Fibroblast of mammary gland (primary cell): Measurements from ENCODE around the gene LHB.

Source experiments
- DNase-seq: peaks from one replicate; pipeline ENCODE4 v3.0.0-alpha.2; 2010; ENCODE audit warnings: low read depth
- H3K4me3 ChIP-seq: 2 replicates; pipeline ENCODE4 v1.5.1; 2011; ENCODE audit warnings: low read depth, mild to moderate bottlenecking, low read length, moderate library complexity; ENCODE audit not compliant: control insufficient read depth
- TF ChIP-seq, protein P1 (sequence below): conservative IDR thresholded peaks from 2 replicates; pipeline ENCODE4 v1.5.1; 2011; ENCODE audit warnings: low read depth, low read length, inconsistent platforms; ENCODE audit not compliant: control insufficient read depth, insufficient read depth

Gene LHB

DNA sequence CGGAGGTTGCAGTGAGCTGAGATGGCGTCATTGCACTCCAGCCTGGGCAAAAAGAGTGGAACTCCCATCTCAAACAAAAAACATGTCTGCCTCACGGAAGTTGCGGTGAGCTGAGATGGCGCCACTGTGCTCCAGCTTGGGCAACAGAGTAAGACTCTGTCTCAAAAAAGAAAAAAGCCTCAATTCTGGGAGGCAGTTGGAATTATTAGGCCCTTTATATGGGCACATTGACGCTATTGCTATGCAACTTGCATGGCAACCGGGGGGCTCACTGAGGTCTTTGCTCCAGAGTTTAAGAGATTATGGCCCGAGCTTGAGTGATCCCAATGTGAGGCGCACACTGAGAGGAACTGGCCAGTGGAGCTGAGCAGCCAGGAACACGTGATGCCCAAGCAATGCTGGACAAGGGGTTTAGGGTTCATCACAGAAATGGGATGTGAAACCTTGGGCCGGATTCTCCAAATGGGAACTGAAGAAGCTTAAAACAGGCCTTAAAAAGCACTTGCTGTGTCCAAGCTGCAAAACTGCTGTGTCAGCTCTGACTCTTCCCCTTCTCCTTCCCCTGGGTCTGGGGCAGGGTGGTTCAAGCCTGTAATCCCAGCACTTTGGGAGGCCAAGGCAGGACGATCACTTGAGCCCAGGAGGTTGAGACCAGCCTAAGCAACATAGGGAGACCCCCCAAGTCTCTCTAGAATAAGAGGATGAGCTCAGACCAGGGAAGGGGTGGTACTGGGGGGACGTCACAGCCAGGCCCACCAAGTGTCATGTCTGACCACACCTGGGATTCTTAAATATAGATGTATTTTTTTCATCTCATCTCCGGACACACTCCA is 49.3 kb downstream of the LHB start:
- TF ChIP-seq, protein P1, sequence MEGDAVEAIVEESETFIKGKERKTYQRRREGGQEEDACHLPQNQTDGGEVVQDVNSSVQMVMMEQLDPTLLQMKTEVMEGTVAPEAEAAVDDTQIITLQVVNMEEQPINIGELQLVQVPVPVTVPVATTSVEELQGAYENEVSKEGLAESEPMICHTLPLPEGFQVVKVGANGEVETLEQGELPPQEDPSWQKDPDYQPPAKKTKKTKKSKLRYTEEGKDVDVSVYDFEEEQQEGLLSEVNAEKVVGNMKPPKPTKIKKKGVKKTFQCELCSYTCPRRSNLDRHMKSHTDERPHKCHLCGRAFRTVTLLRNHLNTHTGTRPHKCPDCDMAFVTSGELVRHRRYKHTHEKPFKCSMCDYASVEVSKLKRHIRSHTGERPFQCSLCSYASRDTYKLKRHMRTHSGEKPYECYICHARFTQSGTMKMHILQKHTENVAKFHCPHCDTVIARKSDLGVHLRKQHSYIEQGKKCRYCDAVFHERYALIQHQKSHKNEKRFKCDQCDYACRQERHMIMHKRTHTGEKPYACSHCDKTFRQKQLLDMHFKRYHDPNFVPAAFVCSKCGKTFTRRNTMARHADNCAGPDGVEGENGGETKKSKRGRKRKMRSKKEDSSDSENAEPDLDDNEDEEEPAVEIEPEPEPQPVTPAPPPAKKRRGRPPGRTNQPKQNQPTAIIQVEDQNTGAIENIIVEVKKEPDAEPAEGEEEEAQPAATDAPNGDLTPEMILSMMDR, result no peak
- peak; percentile 76 for DNase-seq
- H3K4me3 ChIP-seq, result no peak overlapping the region

DNA sequence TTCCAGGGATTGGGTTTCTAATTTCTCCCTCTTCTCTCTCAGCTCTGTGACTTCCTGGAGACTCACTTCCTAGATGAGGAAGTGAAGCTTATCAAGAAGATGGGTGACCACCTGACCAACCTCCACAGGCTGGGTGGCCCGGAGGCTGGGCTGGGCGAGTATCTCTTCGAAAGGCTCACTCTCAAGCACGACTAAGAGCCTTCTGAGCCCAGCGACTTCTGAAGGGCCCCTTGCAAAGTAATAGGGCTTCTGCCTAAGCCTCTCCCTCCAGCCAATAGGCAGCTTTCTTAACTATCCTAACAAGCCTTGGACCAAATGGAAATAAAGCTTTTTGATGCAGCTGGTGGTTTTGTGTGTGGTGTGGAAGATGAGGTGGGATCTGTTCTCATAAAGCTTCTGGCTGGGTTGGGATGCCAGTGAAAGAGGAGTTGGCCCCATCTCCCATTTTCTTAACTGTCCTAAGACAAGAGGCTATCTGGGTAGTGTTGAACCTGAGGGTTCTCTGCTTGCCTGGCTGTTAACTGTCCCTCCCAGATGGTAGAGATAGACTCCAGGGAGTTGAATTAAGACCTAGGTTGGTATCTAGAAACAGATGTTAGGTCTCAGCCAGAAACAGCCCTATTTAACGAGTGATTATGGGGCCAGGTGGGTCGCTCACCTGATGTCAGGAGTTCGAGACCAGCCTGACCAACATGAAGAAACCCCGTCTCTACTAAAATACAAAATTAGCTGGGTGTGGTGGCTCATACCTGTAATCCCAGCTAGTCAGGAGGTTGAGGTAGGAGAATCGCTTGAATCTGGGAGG is 50.1 kb downstream of the LHB start:
- no peak for DNase-seq
- TF ChIP-seq, protein P1, result no peak
- peak overlapping the region; percentile 92 for H3K4me3 ChIP-seq
